ENCODE measurements around the gene EVI5L.
A peak's percentile ranks its signal among the peaks of the same experiment; 100 is the strongest.

Gene EVI5L

DNA sequence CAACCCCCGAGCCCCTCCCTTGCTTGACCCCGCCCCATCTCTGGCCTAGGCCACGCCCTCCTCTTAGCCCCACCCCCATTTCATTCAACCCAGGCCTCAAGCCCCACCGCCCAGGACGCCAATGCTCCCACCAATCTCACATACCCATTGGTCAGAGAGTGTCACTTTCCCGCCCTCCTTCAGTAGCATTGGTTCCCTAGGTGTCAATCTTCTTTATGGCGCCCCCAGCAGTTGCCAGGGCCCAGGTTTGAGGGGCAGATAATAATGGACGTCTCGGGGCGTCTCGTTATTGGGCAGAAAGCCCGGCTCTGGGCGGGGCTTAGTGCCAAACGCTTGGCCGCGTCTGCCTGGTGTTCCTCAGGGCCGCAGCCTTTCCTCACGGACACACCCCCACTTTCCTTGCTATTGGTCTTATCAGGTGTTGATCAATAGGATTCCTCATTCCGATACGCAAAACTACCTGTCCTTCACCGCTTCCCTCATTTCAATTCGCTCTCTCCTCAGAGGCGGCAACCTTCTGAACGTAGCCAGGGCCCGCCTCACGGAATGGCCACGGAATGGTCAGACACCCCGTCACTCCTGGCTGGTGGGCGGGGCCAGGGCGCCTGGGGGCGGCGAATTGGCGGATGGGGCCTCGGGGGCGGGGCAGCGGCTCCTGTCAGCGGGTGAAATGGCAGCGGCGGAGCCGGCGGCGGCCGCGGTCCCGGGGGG lies at the start of gene EVI5L:
TSS of gene EVI5L (plus strand) at position 658 of the 711 bp plus-strand sequence. CDS start 16,325 bp downstream, outside the sequence.
- TF ChIP-seq, protein P1, sequence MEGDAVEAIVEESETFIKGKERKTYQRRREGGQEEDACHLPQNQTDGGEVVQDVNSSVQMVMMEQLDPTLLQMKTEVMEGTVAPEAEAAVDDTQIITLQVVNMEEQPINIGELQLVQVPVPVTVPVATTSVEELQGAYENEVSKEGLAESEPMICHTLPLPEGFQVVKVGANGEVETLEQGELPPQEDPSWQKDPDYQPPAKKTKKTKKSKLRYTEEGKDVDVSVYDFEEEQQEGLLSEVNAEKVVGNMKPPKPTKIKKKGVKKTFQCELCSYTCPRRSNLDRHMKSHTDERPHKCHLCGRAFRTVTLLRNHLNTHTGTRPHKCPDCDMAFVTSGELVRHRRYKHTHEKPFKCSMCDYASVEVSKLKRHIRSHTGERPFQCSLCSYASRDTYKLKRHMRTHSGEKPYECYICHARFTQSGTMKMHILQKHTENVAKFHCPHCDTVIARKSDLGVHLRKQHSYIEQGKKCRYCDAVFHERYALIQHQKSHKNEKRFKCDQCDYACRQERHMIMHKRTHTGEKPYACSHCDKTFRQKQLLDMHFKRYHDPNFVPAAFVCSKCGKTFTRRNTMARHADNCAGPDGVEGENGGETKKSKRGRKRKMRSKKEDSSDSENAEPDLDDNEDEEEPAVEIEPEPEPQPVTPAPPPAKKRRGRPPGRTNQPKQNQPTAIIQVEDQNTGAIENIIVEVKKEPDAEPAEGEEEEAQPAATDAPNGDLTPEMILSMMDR (conservative IDR thresholded peaks at IDR 0.05; ENCODE audit: low read depth) = no peak
- CTCF ChIA-PET = no interaction called here
- POLR2A ChIA-PET (ENCODE audit: low non-redundant PET) = no interaction called here
- DNase-seq (ENCODE audit: low spot score) = peak; percentile 99
- H3K27ac ChIP-seq = peak within 1 kb of the TSS; percentile 94

DNA sequence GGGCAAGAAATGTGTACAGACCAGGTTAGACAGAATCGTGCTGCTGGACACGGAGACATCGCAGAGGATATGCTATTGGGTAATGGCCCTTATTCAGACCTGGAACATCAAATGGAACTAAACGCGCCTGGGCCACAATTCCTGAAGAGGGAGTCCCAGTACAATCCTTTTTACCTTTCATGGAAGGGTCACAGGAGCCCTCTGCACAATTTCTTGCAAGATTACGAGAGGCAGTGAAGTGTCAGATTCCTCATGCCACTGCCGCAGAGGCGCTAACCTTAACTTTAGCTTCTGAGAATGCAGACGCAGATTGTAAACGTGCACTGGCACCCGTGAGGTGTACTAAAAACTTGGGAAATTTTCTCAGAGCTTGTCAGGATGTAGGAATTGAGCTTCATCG lies 48.9 kb upstream of the EVI5L start:
- CTCF ChIA-PET = no interaction called here
- TF ChIP-seq, protein P1 (conservative IDR thresholded peaks at IDR 0.05; ENCODE audit: low read depth) = no peak
- no peak overlapping the region for H3K27ac ChIP-seq
- POLR2A ChIA-PET (ENCODE audit: low non-redundant PET) = no interaction called here
- no peak for DNase-seq (ENCODE audit: low spot score)

DNA sequence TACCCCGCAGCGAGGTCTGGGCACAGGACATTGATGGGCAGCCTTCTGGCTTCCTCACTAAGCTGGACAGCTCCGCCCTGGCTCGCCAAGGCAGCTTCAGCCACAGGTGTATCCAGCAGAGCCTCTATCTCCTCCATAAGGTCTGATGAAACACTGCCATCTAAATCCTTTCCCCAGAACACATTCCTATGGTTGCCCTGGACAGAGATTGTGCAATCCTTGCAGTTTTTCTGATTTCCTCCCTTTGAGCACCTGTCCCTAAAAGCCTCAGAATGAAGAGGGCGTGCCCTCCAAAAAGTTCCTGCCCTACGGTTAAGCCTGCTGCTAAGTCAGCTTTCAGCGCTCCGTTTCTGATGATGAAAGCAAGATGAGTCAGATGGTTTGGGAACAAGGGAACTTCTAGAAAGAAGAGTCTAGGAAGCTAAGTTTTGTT lies 46.0 kb upstream of the EVI5L start:
- TF ChIP-seq, protein P1 (conservative IDR thresholded peaks at IDR 0.05; ENCODE audit: low read depth) = no peak
- peak overlapping the region; percentile 44; the same call in 1 of the 2 replicates for H3K27ac ChIP-seq
- CTCF ChIA-PET = interaction anchor here (0.7 to 1.6 kb wide), 2 partner anchors 16 to 1151 kb away, joined by 3 to 4 read pairs; no protein-coding TSS in a partner anchor
- peak; percentile 91 for DNase-seq (ENCODE audit: low spot score)
- POLR2A ChIA-PET (ENCODE audit: low non-redundant PET) = interaction anchor here (0.6 kb wide), 1 partner anchor 9 kb away, joined by 6 read pairs; no protein-coding TSS in a partner anchor

DNA sequence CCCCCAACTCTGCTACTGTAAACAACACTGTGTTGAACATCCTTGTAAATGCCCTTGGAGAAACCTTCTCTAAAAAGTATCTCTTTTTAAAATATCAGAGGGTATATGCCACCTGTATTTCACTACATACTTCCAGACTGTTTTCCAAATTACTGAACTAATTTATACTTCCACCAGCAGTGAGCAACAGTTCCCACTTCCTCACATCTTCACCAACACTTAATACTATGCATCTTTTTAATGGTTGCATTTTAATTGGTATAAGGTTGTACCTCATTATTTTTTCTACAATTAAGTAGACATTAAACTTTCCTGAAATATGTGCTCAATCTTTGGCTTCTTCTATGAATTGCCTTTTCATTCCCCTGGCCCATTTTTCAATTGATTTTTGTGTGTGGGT lies 45.2 kb upstream of the EVI5L start:
- POLR2A ChIA-PET (ENCODE audit: low non-redundant PET) = interaction anchor here (0.6 kb wide), 1 partner anchor 10 kb away, joined by 6 read pairs; no protein-coding TSS in a partner anchor
- TF ChIP-seq, protein P1 (conservative IDR thresholded peaks at IDR 0.05; ENCODE audit: low read depth) = no peak
- DNase-seq (ENCODE audit: low spot score) = no peak
- no peak overlapping the region for H3K27ac ChIP-seq
- CTCF ChIA-PET = interaction anchor here (1.6 kb wide), 1 partner anchor 15 kb away, joined by 4 read pairs; no protein-coding TSS in a partner anchor

DNA sequence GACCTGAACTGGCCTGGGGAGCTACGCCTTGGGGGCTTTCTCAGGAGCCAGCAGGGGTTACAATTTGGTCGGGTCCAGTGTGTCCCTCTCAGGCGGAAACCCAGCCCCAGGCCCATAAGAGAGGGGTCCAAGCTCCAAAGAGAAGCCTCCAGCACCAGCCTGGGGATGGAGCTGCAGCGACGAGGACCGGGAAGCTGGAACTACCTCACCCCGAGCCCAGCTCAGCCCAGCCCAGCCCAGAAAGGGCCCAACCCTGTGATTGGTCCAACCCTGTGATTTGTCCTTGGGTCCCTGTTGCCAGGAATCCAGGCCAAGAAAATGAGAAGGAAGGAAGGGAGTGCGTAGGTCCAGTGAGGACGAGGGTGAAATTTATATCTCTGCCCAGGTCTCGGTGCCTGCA lies 42.9 kb upstream of the EVI5L start:
- no peak for DNase-seq (ENCODE audit: low spot score)
- TF ChIP-seq, protein P1 (conservative IDR thresholded peaks at IDR 0.05; ENCODE audit: low read depth) = no peak
- POLR2A ChIA-PET (ENCODE audit: low non-redundant PET) = no interaction called here
- H3K27ac ChIP-seq = no peak overlapping the region
- CTCF ChIA-PET = no interaction called here

DNA sequence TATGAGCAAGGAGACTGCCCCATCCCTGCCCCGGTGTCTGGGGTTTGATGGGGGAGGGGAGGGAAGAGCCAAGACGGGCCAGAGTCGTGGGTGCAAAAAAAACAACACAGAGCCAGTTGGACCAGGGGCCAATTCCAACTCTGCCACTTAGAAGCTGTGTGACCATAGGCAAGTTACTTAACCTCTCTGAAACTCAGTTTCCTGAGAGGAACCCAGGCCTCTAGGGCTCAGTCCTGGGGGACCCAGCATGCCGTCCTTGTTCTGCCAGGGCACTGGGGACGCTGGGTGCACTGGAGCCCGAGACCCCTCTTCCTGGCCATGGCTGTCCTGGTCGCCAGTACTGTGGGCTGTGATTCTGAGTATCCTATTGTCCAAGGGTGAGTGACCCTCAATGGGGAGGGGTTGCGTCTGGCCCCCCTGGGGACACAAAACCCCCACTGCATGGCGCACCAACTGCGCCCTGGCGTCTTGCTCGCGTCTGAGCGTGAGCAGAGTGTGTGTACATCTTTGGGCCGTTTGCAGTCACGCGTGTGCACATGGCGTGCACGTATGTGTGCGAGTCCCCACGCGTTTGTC lies 42.3 kb upstream of the EVI5L start:
- no peak for DNase-seq (ENCODE audit: low spot score)
- TF ChIP-seq, protein P1 (conservative IDR thresholded peaks at IDR 0.05; ENCODE audit: low read depth) = no peak
- ChIA-PET POLR2A (ENCODE audit: low non-redundant PET) (interaction anchor here (0.6 kb wide), 1 partner anchor 419 kb away, joined by 8 read pairs; no protein-coding TSS in a partner anchor), CTCF (no interaction called here)
- no peak overlapping the region for H3K27ac ChIP-seq

Data from RWPE1 (cell line).